Spinal cord (tissue), 10 donors: ENCODE results near the gene SPTAN1. TPM values are rescaled to one million over a fixed set of nuclear protein-coding genes. Genes with fewer than 3 reads are reported as not detected.
A peak's percentile ranks its signal among the peaks of the same experiment; 100 is the strongest.
"Not testable (repeated sequence)": the region's sequence is repeated elsewhere in the genome, so short reads cannot be mapped to it uniquely, and the experiment has no call there.

Source experiments
- DNase-seq, 6 donors: peaks; one replicate each; pipeline versions ENCODE4 v3.0.0 to v3.0.0-alpha.2; 2013 to 2015; ENCODE audit warnings: low spot score in 6 of 6, low read depth in 4 of 6
- H3K27ac ChIP-seq: one replicate; pipeline ENCODE4 v1.5.1; 2013; ENCODE audit warnings: low read depth, low read length, control low read depth
- H3K27me3 ChIP-seq: one replicate; pipeline ENCODE4 v1.6.1; 2013; ENCODE audit warnings: low read length; ENCODE audit not compliant: control insufficient read depth, insufficient read depth
- H3K36me3 ChIP-seq: one replicate; pipeline ENCODE4 v1.6.1; 2013; ENCODE audit warnings: low read length; ENCODE audit not compliant: control insufficient read depth, insufficient read depth
- H3K4me1 ChIP-seq: one replicate; pipeline ENCODE4 v1.6.1; 2013; ENCODE audit warnings: low read length; ENCODE audit not compliant: control insufficient read depth, insufficient read depth
- H3K4me3 ChIP-seq: one replicate; pipeline ENCODE4 v1.5.1; 2013; ENCODE audit warnings: low read depth, low read length, control low read depth
- H3K9me3 ChIP-seq: one replicate; pipeline ENCODE4 v1.6.1; 2013; ENCODE audit warnings: low read length; ENCODE audit not compliant: control insufficient read depth, insufficient read depth
- WGBS: methylation state at CpG from one replicate; pipeline ENCODE4 v1.1.5; 2013; ENCODE audit warnings: missing lambda C conversion rate; ENCODE audit not compliant: insufficient coverage; 5-methylcytosine and 5-hydroxymethylcytosine counted together
- long read RNA-seq, 4 donors: transcript quantifications; one replicate each; lab custom pipeline, GENCODE V29; 2026
- polyA plus RNA-seq, 2 donors: library from polyadenylated mRNA; unstranded; fragments of 120-200 nt; gene quantifications; one replicate each; pipeline ENCODE4 v1.2.1, GENCODE V29; 2013; ENCODE audit not compliant: insufficient read length in 2 of 2
- total RNA-seq, 2 donors: library from RNA; depleted of rRNA in 1 of 2; stranded (reverse); fragments of 120-200 nt in 1 of 2; fragments of >200 nt in 1 of 2; gene quantifications; one replicate each; pipeline versions ENCODE4 v1.2.3 to v1.2.4, GENCODE V29; 2013 to 2014
- donor health status: healthy.

The SPTAN1 gene
- total RNA-seq (100 to 1,000 TPM; 523 to 740 TPM), polyA plus RNA-seq (1,000 to 10,000 TPM; 1,013 to 1,193 TPM)
- long read RNA-seq, donor 1, full-length matches to known transcripts: 94 of 230 reads
- long read RNA-seq, donor 1, partial matches to known transcripts: 136 of 230 reads
- long read RNA-seq, donor 1, other reads (novel, unspliced or antisense): 0 of 230 reads
- long read RNA-seq, donor 2, full-length matches to known transcripts: 55 of 82 reads
- long read RNA-seq, donor 2, partial matches to known transcripts: 27 of 82 reads
- long read RNA-seq, donor 2, other reads (novel, unspliced or antisense): 0 of 82 reads
- long read RNA-seq, donor 3, transcript SPTAN1-220 (2 exons, 785 nt): minor isoform, 7 of 104 reads
- long read RNA-seq, donor 3, transcript SPTAN1-221 (5 exons, 1,503 nt): minor isoform, 15 of 104 reads
- long read RNA-seq, donor 3, transcript SPTAN1-205 (2 exons, 272 nt): minor isoform, 5 of 104 reads
- long read RNA-seq, donor 3, transcript SPTAN1-211 (6 exons, 1,713 nt): major isoform, 19 of 104 reads
- long read RNA-seq, donor 3, partial matches to known transcripts: 58 of 104 reads
- long read RNA-seq, donor 3, other reads (novel, unspliced or antisense): 0 of 104 reads
- long read RNA-seq, donor 4, full-length matches to known transcripts: 9 of 140 reads
- long read RNA-seq, donor 4, partial matches to known transcripts: 97 of 140 reads
- long read RNA-seq, donor 4, other reads (novel, unspliced or antisense): 34 of 140 reads

DNA sequence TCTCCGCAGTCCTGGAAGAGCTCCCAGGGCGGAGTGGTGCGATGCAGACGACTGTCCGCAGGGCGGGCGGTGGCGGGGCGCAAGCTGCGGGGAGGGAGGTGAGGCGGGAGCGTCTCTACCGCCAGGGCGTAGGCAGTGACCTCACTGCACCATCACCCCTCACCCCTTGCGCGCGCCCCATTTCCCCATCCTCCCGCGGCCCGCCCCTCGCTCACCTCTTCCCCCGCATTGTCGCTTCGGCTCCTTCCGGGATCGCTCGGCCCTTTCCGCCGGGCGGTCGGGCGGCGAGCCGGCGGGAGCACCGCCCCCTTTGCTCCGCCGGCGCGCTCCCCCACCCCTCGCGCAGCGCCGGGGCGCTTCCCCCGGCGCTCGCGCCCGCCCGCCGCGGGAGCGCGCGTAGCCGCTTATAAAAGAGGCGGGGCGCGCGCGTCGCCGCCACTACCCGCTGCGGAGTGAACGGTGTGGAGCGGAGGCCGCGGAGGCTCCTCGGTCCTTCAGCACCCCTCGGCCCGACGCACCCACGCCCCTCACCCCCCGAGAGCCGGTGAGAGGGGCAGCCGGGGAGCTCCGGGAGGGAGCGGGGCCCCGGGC, at the start of gene SPTAN1:
Gene SPTAN1, plus strand, starts transcription at position 435 of the 591 bp plus-strand sequence. CDS start 14,154 bp downstream, outside the sequence.
- Histone ChIP-seq H3K9me3 (no peaks in the 10 kb centered on the region), H3K4me1 (peaks cover 34% of the 10 kb centered on the region), H3K27ac (peak within 1 kb of the TSS; percentile 96), H3K4me3 (peak within 1 kb of the TSS; percentile 90), H3K27me3 (no peaks in the 10 kb centered on the region), H3K36me3 (no peaks in the 10 kb centered on the region)
- DNase-seq: peak; percentile 84 to 98 (median 88)
- 0% methylated on average over 81 of the region's 81 CpGs for WGBS

GRCh38 chr9:128503415-128503825, 49.0 kb upstream of the SPTAN1 start:
- H3K4me1 ChIP-seq: peaks cover 16% of the 10 kb centered on the region
- H3K27ac ChIP-seq, H3K4me3 ChIP-seq, H3K27me3 ChIP-seq, H3K9me3 ChIP-seq: not testable (repeated sequence)
- H3K36me3 ChIP-seq: peaks cover 25% of the 10 kb centered on the region
- DNase-seq: peak in 1 of 6 donors; percentile 2
- WGBS: 54% methylated on average over 13 of the region's 14 CpGs

- Histone ChIP-seq H3K27ac (peak overlapping the region; percentile 84), H3K27me3 (no peaks in the 10 kb centered on the region), H3K36me3 (peaks cover 22% of the 10 kb centered on the region), H3K4me3 (peak overlapping the region; percentile 86), H3K9me3 (no peaks in the 10 kb centered on the region), H3K4me1 (peaks cover 16% of the 10 kb centered on the region)
- 38% methylated on average over 6 of the region's 11 CpGs for WGBS
- DNase-seq: peak in 1 of 6 donors; percentile 42
These were observed 48.5 kb upstream of the SPTAN1 start for GRCh38 chr9:128503870-128504269.

DNA sequence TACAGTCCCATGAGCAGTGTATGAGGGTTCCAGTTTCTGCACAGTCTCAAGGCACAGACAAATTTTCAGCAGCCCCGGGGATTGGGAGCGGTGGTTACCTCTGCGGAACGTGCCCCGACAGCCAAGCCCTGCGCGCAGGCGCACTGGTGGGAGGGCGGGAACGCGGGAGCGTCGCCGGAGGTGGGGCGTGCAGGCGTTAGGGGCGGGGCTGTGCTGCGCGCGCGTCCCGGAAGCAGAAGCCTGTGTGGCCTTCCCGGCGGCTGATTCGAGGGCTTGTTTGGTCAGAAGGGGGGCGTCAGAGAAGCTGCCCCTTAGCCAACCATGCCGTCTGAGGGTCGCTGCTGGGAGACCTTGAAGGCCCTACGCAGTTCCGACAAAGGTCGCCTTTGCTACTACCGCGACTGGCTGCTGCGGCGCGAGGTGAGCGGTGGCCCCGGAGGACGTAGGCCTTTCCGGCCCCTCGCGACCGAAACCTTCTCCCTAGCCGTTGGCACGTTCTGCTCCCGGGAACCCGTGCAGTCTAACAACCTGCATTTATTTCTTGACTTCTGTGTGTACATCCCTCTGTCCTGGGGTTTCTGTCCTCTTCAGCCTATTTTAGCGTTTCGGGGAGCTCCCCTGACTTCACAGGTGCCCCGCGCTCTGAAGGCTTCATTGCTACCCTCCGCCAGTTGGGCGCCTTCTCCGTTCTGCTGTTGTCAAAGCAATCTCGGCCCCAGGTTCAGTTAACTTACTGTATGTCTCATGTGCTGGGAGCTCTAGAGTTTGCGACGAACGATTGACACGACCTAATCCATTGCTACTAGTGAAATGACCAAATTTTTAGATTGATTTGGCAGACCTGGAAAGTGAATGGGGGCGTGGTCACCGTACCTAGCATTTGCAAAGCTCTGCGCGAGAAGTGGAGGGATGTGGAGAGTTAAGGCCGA, 47.6 kb upstream of the SPTAN1 start, which contains the start of gene GLE1:
Gene GLE1, plus strand, starts transcription at position 235 of the 929 bp plus-strand sequence. Its CDS starts 87 bp downstream, at position 322.
- no peaks in the 10 kb centered on the region for H3K9me3 ChIP-seq
- peak within 1 kb of the TSS; percentile 86 for H3K4me3 ChIP-seq
- H3K36me3 ChIP-seq: peaks cover 13% of the 10 kb centered on the region
- H3K27me3 ChIP-seq: no peaks in the 10 kb centered on the region
- peak within 1 kb of the TSS; percentile 84 for H3K27ac ChIP-seq
- H3K4me1 ChIP-seq: peaks cover 16% of the 10 kb centered on the region
- DNase-seq: peak; percentile 85 to 98 (median 90)
- WGBS: 0% methylated on average over 60 of the region's 64 CpGs

- no peak overlapping the region for H3K27ac ChIP-seq
These were observed 47.0 kb upstream of the SPTAN1 start for GRCh38 chr9:128505414-128505765.

GRCh38 chr9:128505906-128506305, 46.5 kb upstream of the SPTAN1 start:
- peaks cover 16% of the 10 kb centered on the region for H3K36me3 ChIP-seq
- WGBS: 78% methylated on average over 10 of the region's 12 CpGs
- not testable (repeated sequence) for H3K9me3 ChIP-seq, H3K4me3 ChIP-seq, H3K27ac ChIP-seq, DNase-seq, H3K27me3 ChIP-seq
- H3K4me1 ChIP-seq: peaks cover 16% of the 10 kb centered on the region

More at GRCh38 chr9:128505414-128505765, 47.0 kb upstream of the SPTAN1 start:
- no peaks in the 10 kb centered on the region for H3K27me3 ChIP-seq
- peaks cover 14% of the 10 kb centered on the region for H3K36me3 ChIP-seq
- H3K4me3 ChIP-seq: peak overlapping the region; percentile 86
- H3K4me1 ChIP-seq: peaks cover 16% of the 10 kb centered on the region
- no peaks in the 10 kb centered on the region for H3K9me3 ChIP-seq
- no peak for DNase-seq
- WGBS: no CpG with 5 or more reads among the region's 6 CpGs

GRCh38 chr9:128512820-128513219, 39.6 kb upstream of the SPTAN1 start:
- Histone ChIP-seq H3K27me3 (no peaks in the 10 kb centered on the region), H3K4me1 (no peaks in the 10 kb centered on the region), H3K9me3 (no peaks in the 10 kb centered on the region), H3K36me3 (peaks cover 55% of the 10 kb centered on the region), H3K4me3 (no peak overlapping the region), H3K27ac (no peak overlapping the region)
- WGBS: 98% methylated on average over 7 of the region's 9 CpGs
- no peak for DNase-seq

- no peak for DNase-seq
- 91% methylated on average over 3 of the region's 6 CpGs for WGBS
- H3K4me3 ChIP-seq: no peak overlapping the region
- H3K27me3 ChIP-seq: no peaks in the 10 kb centered on the region
- no peak overlapping the region for H3K27ac ChIP-seq
- H3K9me3 ChIP-seq: no peaks in the 10 kb centered on the region
- peaks cover 48% of the 10 kb centered on the region for H3K36me3 ChIP-seq
- H3K4me1 ChIP-seq: peaks cover 10% of the 10 kb centered on the region
These were observed 30.4 kb upstream of the SPTAN1 start for GRCh38 chr9:128521956-128522355.
